Measurements from ENCODE around the gene SF3B3.
"Not testable (repeated sequence)": the region's sequence is repeated elsewhere in the genome, so short reads cannot be mapped to it uniquely, and the experiment has no call there.

The SF3B3 gene

DNA sequence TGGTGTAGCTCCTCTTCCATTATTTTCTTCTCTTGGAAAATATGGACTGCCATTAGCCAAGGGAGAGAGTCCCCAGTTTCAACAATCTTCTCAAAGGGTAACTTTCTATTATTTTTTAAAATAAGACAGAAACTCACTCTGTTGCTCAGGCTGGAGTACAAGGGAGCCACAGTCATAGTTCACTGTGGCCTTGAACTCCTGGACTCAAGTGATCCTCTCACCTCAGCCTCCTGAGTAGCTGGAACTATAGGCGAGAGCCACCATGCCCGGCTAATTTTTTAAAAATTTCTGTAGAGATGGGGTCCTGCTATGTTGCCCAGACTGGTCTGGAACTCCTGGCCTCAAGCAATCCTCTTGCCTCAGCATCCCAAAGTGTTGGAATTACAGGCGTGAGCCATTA, 13.4 kb upstream of the SF3B3 start:
- H4K20me1 ChIP-seq, result no peaks in the 10 kb centered on the region
- H3K4me1 ChIP-seq, result peaks cover 6% of the 10 kb centered on the region
- TF ChIP-seq Cebpa-rat (IDR thresholded peaks at IDR 0.05), result no peak
- no peak overlapping the region for H3K4me2 ChIP-seq
- H3K27ac ChIP-seq, result no peak overlapping the region
- H3K27me3 ChIP-seq, result no peaks in the 10 kb centered on the region
- H3K9me3 ChIP-seq, result no peaks in the 10 kb centered on the region
- H3K9ac ChIP-seq, result no peak overlapping the region; the same call in 1 of the 2 replicates
- peaks cover 96% of the 10 kb centered on the region for H3K36me3 ChIP-seq
- H3K4me3 ChIP-seq, result no peak overlapping the region

DNA sequence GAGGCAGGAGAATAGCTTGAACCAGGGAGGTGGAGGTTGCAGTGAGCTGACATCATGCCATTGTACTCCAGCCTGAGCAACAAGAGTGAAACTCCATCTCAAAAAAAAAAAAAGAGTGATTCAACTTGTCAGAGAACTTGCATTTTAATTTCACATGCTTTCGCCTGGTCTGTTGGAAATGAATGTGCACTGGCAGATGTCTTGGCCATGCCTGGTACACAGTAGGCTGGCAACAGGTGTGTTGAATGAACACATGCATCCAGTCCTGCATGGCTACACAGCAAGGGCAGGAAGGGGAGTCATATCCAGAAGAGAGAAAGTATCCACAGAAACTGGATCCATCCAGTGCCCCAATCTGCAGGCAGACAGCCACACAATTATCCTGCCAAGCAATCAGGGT, 11.8 kb upstream of the SF3B3 start:
- H3K4me3 ChIP-seq, result no peak overlapping the region

GRCh38 chr16:70512456-70512855, 11.2 kb upstream of the SF3B3 start:
- Histone ChIP-seq H3K36me3 (peaks cover 99% of the 10 kb centered on the region), H4K20me1 (no peaks in the 10 kb centered on the region), H3K27me3 (no peaks in the 10 kb centered on the region), H3K27ac (no peak overlapping the region), H3K4me1 (peaks cover 6% of the 10 kb centered on the region), H3K9ac (no peak overlapping the region), H3K4me3 (no peak overlapping the region), H3K9me3 (no peaks in the 10 kb centered on the region), H3K4me2 (no peak overlapping the region)
- no peak for TF ChIP-seq Cebpa-rat (IDR thresholded peaks at IDR 0.05)

More for the DNA sequence above, 11.8 kb upstream of the SF3B3 start:
- no peaks in the 10 kb centered on the region for H4K20me1 ChIP-seq
- H3K4me2 ChIP-seq, result no peak overlapping the region
- no peak overlapping the region for H3K9ac ChIP-seq
- H3K9me3 ChIP-seq, result no peaks in the 10 kb centered on the region
- H3K27ac ChIP-seq, result no peak overlapping the region
- peaks cover 6% of the 10 kb centered on the region for H3K4me1 ChIP-seq
- H3K27me3 ChIP-seq, result no peaks in the 10 kb centered on the region
- no peak for TF ChIP-seq Cebpa-rat (IDR thresholded peaks at IDR 0.05)
- H3K36me3 ChIP-seq, result peaks cover 99% of the 10 kb centered on the region

GRCh38 chr16:70520612-70521297, 2.9 kb upstream of the SF3B3 start:
- Histone ChIP-seq H3K27me3 (no peaks in the 10 kb centered on the region), H3K4me1 (peaks cover 32% of the 10 kb centered on the region), H3K9ac (no peak overlapping the region), H3K27ac (no peak overlapping the region), H3K36me3 (peaks cover 39% of the 10 kb centered on the region), H3K4me2 (peak overlapping the region; percentile 58), H3K9me3 (no peaks in the 10 kb centered on the region), H3K4me3 (no peak overlapping the region), H4K20me1 (peaks cover 10% of the 10 kb centered on the region)
- peak; percentile 62; the same call in 1 of the 2 replicates for TF ChIP-seq Cebpa-rat (IDR thresholded peaks at IDR 0.05)

- peak overlapping the region; percentile 87 for H3K4me2 ChIP-seq
- H3K9ac ChIP-seq, result peak overlapping the region; percentile 98
- TF ChIP-seq Cebpa-rat (IDR thresholded peaks at IDR 0.05), result no peak
Observed at GRCh38 chr16:70522216-70523075, 1.2 kb upstream of the SF3B3 start.

DNA sequence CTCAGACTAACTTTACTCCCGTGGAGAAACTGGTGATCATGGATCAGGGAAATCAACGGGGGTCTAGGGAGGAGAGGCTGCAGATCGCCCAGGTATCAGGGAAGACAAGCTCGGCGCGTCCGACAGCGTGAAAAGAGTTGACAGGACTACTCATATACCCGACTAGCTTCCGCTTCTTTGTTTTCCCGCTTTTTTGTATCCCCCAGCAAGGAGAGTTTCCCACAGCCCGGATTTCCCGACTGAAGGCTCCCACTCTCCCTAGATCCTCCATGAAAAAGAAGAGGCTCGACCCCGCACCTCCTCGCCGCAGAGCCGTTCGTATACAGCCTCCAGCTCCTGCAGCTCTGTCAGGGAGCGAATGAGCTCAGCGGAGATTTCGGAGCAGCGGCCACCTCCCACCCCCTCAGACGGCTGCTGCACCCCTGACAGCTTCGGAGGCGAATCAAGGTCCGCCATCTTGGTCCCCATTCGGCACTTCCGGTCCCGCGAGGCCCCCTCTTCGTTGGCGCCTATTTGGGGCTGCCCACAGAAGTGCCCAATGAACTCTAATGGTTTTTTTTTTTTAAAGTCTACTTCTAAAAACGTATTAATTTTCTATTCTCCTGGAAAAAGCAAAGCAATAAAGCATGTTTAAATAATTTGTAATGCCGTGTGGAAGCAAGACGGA, 407 bp upstream of the SF3B3 start, which contains the start of gene COG4:
TSS of gene COG4 (minus strand) at position 479 of the 667 bp plus-strand sequence. CDS start at position 468, 11 bp downstream.
- peak within 1 kb of the TSS; percentile 90 for H3K4me3 ChIP-seq
- peaks cover 34% of the 10 kb centered on the region for H4K20me1 ChIP-seq
- TF ChIP-seq Cebpa-rat (IDR thresholded peaks at IDR 0.05), result no peak
- H3K9ac ChIP-seq, result peak within 1 kb of the TSS; percentile 98
- peak within 1 kb of the TSS; percentile 89 for H3K4me2 ChIP-seq
- peak within 1 kb of the TSS; percentile 97 for H3K27ac ChIP-seq
- peaks cover 38% of the 10 kb centered on the region for H3K36me3 ChIP-seq
- H3K27me3 ChIP-seq, result no peaks in the 10 kb centered on the region
- no peaks in the 10 kb centered on the region for H3K9me3 ChIP-seq
- H3K4me1 ChIP-seq, result peaks cover 57% of the 10 kb centered on the region

More at GRCh38 chr16:70522216-70523075, 1.2 kb upstream of the SF3B3 start:
- no peaks in the 10 kb centered on the region for H3K27me3 ChIP-seq
- H4K20me1 ChIP-seq, result peaks cover 27% of the 10 kb centered on the region
- H3K4me3 ChIP-seq, result peak overlapping the region; percentile 90
- H3K27ac ChIP-seq, result peak overlapping the region; percentile 97
- H3K36me3 ChIP-seq, result peaks cover 38% of the 10 kb centered on the region
- no peaks in the 10 kb centered on the region for H3K9me3 ChIP-seq
- H3K4me1 ChIP-seq, result peaks cover 49% of the 10 kb centered on the region

GRCh38 chr16:70524399-70524825, 796 bp downstream of the SF3B3 start:
- H3K36me3 ChIP-seq, result peaks cover 41% of the 10 kb centered on the region

DNA sequence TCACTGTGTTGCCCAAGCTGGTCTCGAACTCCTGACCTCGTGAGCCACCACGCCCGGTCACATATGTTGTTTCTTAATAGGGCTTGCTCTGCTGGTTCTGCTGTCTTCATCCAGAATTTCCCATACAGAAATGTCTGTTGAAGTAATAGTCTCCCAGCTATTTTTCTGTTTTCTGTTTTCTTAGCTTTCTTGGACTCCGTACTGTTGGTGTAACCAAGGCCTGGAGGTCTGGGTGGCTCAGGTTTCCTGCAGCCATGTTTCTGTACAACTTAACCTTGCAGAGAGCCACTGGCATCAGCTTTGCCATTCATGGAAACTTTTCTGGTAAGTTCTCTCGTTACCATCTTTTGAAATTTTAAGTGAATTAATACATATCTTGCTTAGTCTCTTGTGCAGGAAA, 2.8 kb downstream of the SF3B3 start:
- peak overlapping the region; percentile 45 for H3K9ac ChIP-seq
- no peak overlapping the region for H3K27ac ChIP-seq
- H3K4me2 ChIP-seq, result peak overlapping the region; percentile 89
- H3K9me3 ChIP-seq, result no peaks in the 10 kb centered on the region
- H3K36me3 ChIP-seq, result peaks cover 55% of the 10 kb centered on the region
- H4K20me1 ChIP-seq, result peaks cover 66% of the 10 kb centered on the region
- peaks cover 56% of the 10 kb centered on the region for H3K4me1 ChIP-seq
- H3K4me3 ChIP-seq, result peak overlapping the region; percentile 90
- no peaks in the 10 kb centered on the region for H3K27me3 ChIP-seq
- no peak for TF ChIP-seq Cebpa-rat (IDR thresholded peaks at IDR 0.05)

More at GRCh38 chr16:70524399-70524825, 796 bp downstream of the SF3B3 start:
- H3K9ac ChIP-seq, result peak overlapping the region; percentile 98
- peaks cover 68% of the 10 kb centered on the region for H3K4me1 ChIP-seq
- not testable (repeated sequence) for H3K9me3 ChIP-seq, H3K27me3 ChIP-seq
- H4K20me1 ChIP-seq, result peaks cover 46% of the 10 kb centered on the region
- peak overlapping the region; percentile 90 for H3K4me3 ChIP-seq
- peak overlapping the region; percentile 89 for H3K4me2 ChIP-seq
- H3K27ac ChIP-seq, result peak overlapping the region; percentile 97

DNA sequence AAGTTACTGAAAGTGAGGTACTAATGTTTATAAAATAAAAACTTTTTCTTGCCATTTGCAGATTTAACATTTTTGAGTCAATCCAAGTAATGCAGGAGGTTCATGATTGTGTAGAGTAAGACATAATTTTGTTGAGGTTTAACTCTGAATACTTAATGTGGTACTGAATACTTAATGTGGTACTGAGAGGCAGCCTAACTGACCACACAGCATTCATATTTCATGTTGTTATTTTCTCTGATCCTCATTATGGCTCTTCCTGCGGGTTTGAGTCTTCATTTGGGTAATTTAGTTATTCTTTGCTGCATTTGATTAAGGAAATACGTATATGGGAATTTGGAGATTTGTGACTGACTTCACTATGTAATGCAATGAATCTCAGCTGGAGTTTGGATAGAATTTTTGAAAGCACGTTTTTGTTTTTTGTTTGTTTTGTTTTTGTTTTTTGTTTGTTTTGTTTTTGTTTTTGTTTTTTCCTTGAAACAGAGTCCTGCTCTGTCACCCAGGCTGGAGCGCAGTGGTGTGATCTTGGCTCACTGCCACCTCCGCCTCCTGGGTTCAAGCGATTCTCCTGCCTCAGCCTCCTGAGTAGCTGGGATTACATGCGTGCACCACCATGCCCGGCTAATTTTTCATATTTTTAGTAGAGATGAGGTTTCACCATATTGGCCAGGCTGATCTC, 3.8 kb downstream of the SF3B3 start:
- Histone ChIP-seq H3K9me3 (no peaks in the 10 kb centered on the region), H3K4me1 (peaks cover 47% of the 10 kb centered on the region), H3K27ac (no peak overlapping the region), H3K4me2 (peak overlapping the region; percentile 89), H3K4me3 (peak overlapping the region; percentile 90; the same call in 1 of the 2 replicates), H3K36me3 (peaks cover 66% of the 10 kb centered on the region), H4K20me1 (peaks cover 77% of the 10 kb centered on the region), H3K27me3 (no peaks in the 10 kb centered on the region), H3K9ac (peak overlapping the region; percentile 45)
- no peak for TF ChIP-seq Cebpa-rat (IDR thresholded peaks at IDR 0.05)
